H1 (cell line): Measurements from ENCODE around the gene ATP11A. TPM values are rescaled to one million over a fixed set of nuclear protein-coding genes. Genes with fewer than 3 reads are reported as not detected.

Source experiments
- CTCF ChIA-PET: fragments of 300-600 bp; sonication (Branson Sonifier 250); formaldehyde crosslinking; loops from one replicate; lab custom pipeline; 2021; ENCODE audit not compliant: partially characterized antibody; lab: Charles Lee
- POLR2A ChIA-PET: fragments of 300-600 bp; sonication (Branson Sonifier 250); formaldehyde crosslinking; loops from one replicate; lab custom pipeline; 2021; ENCODE audit warnings: inconsistent platforms; ENCODE audit not compliant: partially characterized antibody; lab: Charles Lee
- DNase-seq, 2 experiments: peaks; one replicate each; pipeline versions ENCODE4 v3.0.0 to v3.0.0-alpha.2; 2010 to 2022; ENCODE audit warnings: low spot score in 2 of 2, low read depth in 1 of 2, mixed read lengths in 1 of 2
- FAIRE-seq: peaks from 2 replicates; lab custom pipeline; 2011; peaks lifted over from hg19 to GRCh38; lab: Jason Lieb, UNC
- H2AFZ ChIP-seq: 2 replicates; pipeline ENCODE4 v1.8.1; 2012; ENCODE audit warnings: low read length, inconsistent platforms
- H2AK5ac ChIP-seq: 2 replicates; pipeline ENCODE4 v1.6.1; 2013; ENCODE audit warnings: low read depth, low read length
- H2BK120ac ChIP-seq: replicated peaks from 2 replicates; pipeline ENCODE3; 2013; ENCODE audit warnings: low read depth, low read length, inconsistent platforms
- H2BK12ac ChIP-seq: 2 replicates; pipeline ENCODE4 v1.6.1; 2013; ENCODE audit warnings: low read depth, low read length
- H2BK15ac ChIP-seq: 2 replicates; pipeline ENCODE4 v1.6.1; 2013; ENCODE audit warnings: low read length
- H2BK20ac ChIP-seq: 2 replicates; pipeline ENCODE4 v1.6.1; 2013; ENCODE audit warnings: low read length
- H2BK5ac ChIP-seq: 2 replicates; pipeline ENCODE4 v1.6.1; 2013; ENCODE audit warnings: low read depth, low read length
- H3K14ac ChIP-seq: 2 replicates; pipeline ENCODE4 v1.6.1; 2013; ENCODE audit warnings: inconsistent platforms; ENCODE audit not compliant: insufficient read length
- H3K18ac ChIP-seq: 2 replicates; pipeline ENCODE4 v1.6.1; 2013; ENCODE audit warnings: low read length; ENCODE audit errors: extremely low read depth
- H3K23ac ChIP-seq: 2 replicates; pipeline ENCODE4 v1.6.1; 2013; ENCODE audit warnings: inconsistent platforms; ENCODE audit not compliant: insufficient read length
- H3K23me2 ChIP-seq: 2 replicates; pipeline ENCODE4 v1.6.1; 2013; ENCODE audit warnings: low read depth, low read length
- H3K27ac ChIP-seq: 2 replicates; pipeline ENCODE4 v1.6.1; 2011; ENCODE audit warnings: low read depth, low read length, inconsistent platforms
- H3K27me3 ChIP-seq, 4 experiments: replicated peaks in 1 of 4; 1 replicate in 1 of 4; 2 replicates in 3 of 4; pipeline versions ENCODE4 v1.6.1 to v1.8.1; 2011 to 2013; ENCODE audit warnings: low read length in 3 of 4, mild to moderate bottlenecking in 3 of 4, inconsistent platforms in 2 of 4, mixed read lengths in 2 of 4, moderate library complexity in 1 of 4; ENCODE audit not compliant: control insufficient read depth in 3 of 4, insufficient read depth in 3 of 4; ENCODE audit errors: extremely low read depth in 1 of 4
- H3K36me3 ChIP-seq, 4 experiments: 2 replicates each; pipeline versions ENCODE4 v1.6.1 to v1.8.1; 2011 to 2013; ENCODE audit warnings: mild to moderate bottlenecking in 4 of 4, low read length in 3 of 4, moderate library complexity in 2 of 4, control low read depth in 1 of 4, inconsistent platforms in 1 of 4; ENCODE audit not compliant: insufficient read depth in 4 of 4, control insufficient read depth in 2 of 4
- H3K4ac ChIP-seq: replicated peaks from 2 replicates; pipeline ENCODE3; 2013; ENCODE audit warnings: low read length, low read depth, mixed read lengths, inconsistent platforms; ENCODE audit not compliant: insufficient read length
- H3K4me1 ChIP-seq, 4 experiments: replicated peaks in 1 of 4; 1 replicate in 1 of 4; 2 replicates in 3 of 4; pipeline versions ENCODE4 v1.6.1 to v1.8.1; 2011 to 2013; ENCODE audit warnings: low read length in 3 of 4, inconsistent platforms in 2 of 4, mixed read lengths in 1 of 4; ENCODE audit not compliant: insufficient read depth in 4 of 4, control insufficient read depth in 3 of 4
- H3K4me2 ChIP-seq, 2 experiments: 2 replicates each; pipeline versions ENCODE4 v1.6.1 to v1.8.1; 2011 to 2013; ENCODE audit warnings: low read depth in 2 of 2, low read length in 2 of 2, control low read depth in 1 of 2, inconsistent platforms in 1 of 2, mild to moderate bottlenecking in 1 of 2; ENCODE audit not compliant: insufficient read depth in 1 of 2
- H3K4me3 ChIP-seq, 4 experiments: fragments of 200-600, 300-600 bp in 1 of 4; sonication (generic), shearing (Covaris generic), sonication (Bioruptor Twin) in 1 of 4; 2 replicates each; pipeline versions ENCODE4 v1.5.1 to v1.8.1; 2011 to 2016; ENCODE audit warnings: low read length in 4 of 4, low read depth in 3 of 4, control low read depth in 2 of 4, inconsistent platforms in 2 of 4, mild to moderate bottlenecking in 2 of 4, mixed read lengths in 1 of 4, moderate library complexity in 1 of 4; ENCODE audit not compliant: insufficient read depth in 2 of 4; ENCODE audit errors: extremely low read depth in 1 of 4
- H3K56ac ChIP-seq: replicated peaks from 2 replicates; pipeline ENCODE3; 2013; ENCODE audit warnings: low read depth, mild to moderate bottlenecking, mixed read lengths, low read length, inconsistent platforms; ENCODE audit not compliant: insufficient read length
- H3K79me1 ChIP-seq: 2 replicates; pipeline ENCODE4 v1.6.1; 2013; ENCODE audit warnings: low read depth, low read length, control low read depth
- H3K79me2 ChIP-seq, 2 experiments: 2 replicates each; pipeline versions ENCODE4 v1.6.1 to v1.8.1; 2012 to 2013; ENCODE audit warnings: low read length in 2 of 2, mild to moderate bottlenecking in 2 of 2, inconsistent platforms in 1 of 2; ENCODE audit not compliant: insufficient read depth in 2 of 2, control insufficient read depth in 1 of 2
- H3K9ac ChIP-seq, 4 experiments: replicated peaks in 1 of 4; 1 replicate in 1 of 4; 2 replicates in 3 of 4; pipeline versions ENCODE4 v1.6.1 to v1.8.1; 2011 to 2013; ENCODE audit warnings: low read depth in 3 of 4, low read length in 3 of 4, control low read depth in 2 of 4, mild to moderate bottlenecking in 2 of 4, moderate library complexity in 2 of 4, inconsistent platforms in 1 of 4; ENCODE audit errors: extremely low read depth in 1 of 4
- H3K9me3 ChIP-seq, 2 experiments: 2 replicates each; pipeline versions ENCODE4 v1.6.1 to v1.8.1; 2012 to 2013; ENCODE audit warnings: mild to moderate bottlenecking in 2 of 2, moderate library complexity in 2 of 2, control low read depth in 1 of 2, inconsistent platforms in 1 of 2, low read depth in 1 of 2, low read length in 1 of 2, mixed read lengths in 1 of 2; ENCODE audit not compliant: insufficient read depth in 2 of 2
- H4K20me1 ChIP-seq, 2 experiments: replicated peaks in 1 of 2; 2 replicates each; pipeline versions ENCODE3 to v1.8.1; 2011 to 2013; ENCODE audit warnings: inconsistent platforms in 2 of 2, low read length in 2 of 2, mild to moderate bottlenecking in 1 of 2; ENCODE audit not compliant: insufficient read depth in 2 of 2, control insufficient read depth in 1 of 2
- H4K5ac ChIP-seq: 2 replicates; pipeline ENCODE4 v1.6.1; 2013; ENCODE audit warnings: low read length, low read depth, mixed read lengths, inconsistent platforms; ENCODE audit not compliant: insufficient read length
- H4K8ac ChIP-seq: 2 replicates; pipeline ENCODE4 v1.8.0; 2013; ENCODE audit warnings: mild to moderate bottlenecking, moderate library complexity, low read length, inconsistent platforms; ENCODE audit not compliant: insufficient read depth; ENCODE audit errors: extremely low read depth
- H4K91ac ChIP-seq: replicated peaks from 2 replicates; pipeline ENCODE3; 2013; ENCODE audit warnings: low read length, mixed read lengths, inconsistent platforms; ENCODE audit not compliant: insufficient read length
- ASH2L ChIP-seq: fragments of 200-600, 300-600 bp; sonication (generic); IDR thresholded peaks from one replicate; pipeline ENCODE4 v1.7.1; 2017; ENCODE audit warnings: low read length
- CBX5 ChIP-seq: fragments of 300-800, 300-1000 bp; sonication (generic); IDR thresholded peaks from 2 replicates; pipeline ENCODE4 v1.7.1; 2016; ENCODE audit warnings: antibody characterized with exemption, low read length, low read depth
- JUN ChIP-seq: IDR thresholded peaks from 2 replicates; pipeline ENCODE4 v1.6.1; 2011; ENCODE audit warnings: low read depth, mild to moderate bottlenecking, improper control_type of control experiment, low read length
- KDM1A ChIP-seq: fragments of 200-600, 300-600 bp; sonication (generic); IDR thresholded peaks from 2 replicates; pipeline ENCODE4 v1.7.1; 2016; ENCODE audit warnings: mild to moderate bottlenecking, low read length, borderline replicate concordance
- MAFK ChIP-seq: IDR thresholded peaks from 2 replicates; pipeline ENCODE4 v1.6.1; 2012; ENCODE audit warnings: low read depth, mild to moderate bottlenecking, improper control_type of control experiment, low read length
- SAP30 ChIP-seq: fragments of 300-600 bp; sonication (generic); IDR thresholded peaks from 2 replicates; pipeline ENCODE4 v1.7.1; 2012; ENCODE audit warnings: low read length, moderate library complexity, mild to moderate bottlenecking, inconsistent platforms; ENCODE audit not compliant: insufficient read depth, insufficient replicate concordance
- ZNF274 ChIP-seq: IDR thresholded peaks from 2 replicates; pipeline ENCODE4 v1.7.0; 2012; ENCODE audit warnings: low read length, borderline replicate concordance; ENCODE audit errors: extremely low read depth
- WGBS, 2 experiments: shearing (Covaris generic) in 1 of 2; methylation state at CpG; one replicate each; pipeline versions ENCODE4 v1.1.6 to v1.1.7; 2013 to 2015; ENCODE audit warnings: low lambda C conversion rate in 2 of 2, mixed read lengths in 2 of 2, inconsistent platforms in 1 of 2, low coverage in 1 of 2, missing lambda C conversion rate in 1 of 2; ENCODE audit not compliant: insufficient replicate concordance in 2 of 2, insufficient coverage in 1 of 2, insufficient read length in 1 of 2; ENCODE audit errors: extremely low coverage in 1 of 2, missing lambda C conversion rate in 1 of 2; 5-methylcytosine and 5-hydroxymethylcytosine counted together
- polyA plus RNA-seq, 7 experiments: library from polyadenylated mRNA; depleted of rRNA in 3 of 7; stranded (reverse) in 5 of 7; unstranded in 2 of 7; fragments of >200 nt in 5 of 7; fragments of 200-250 nt in 2 of 7; gene quantifications; 1 replicate in 5 of 7; 2 replicates in 1 of 7; 4 replicates in 1 of 7; pipeline versions ENCODE4 v1.2.1 to v1.2.3, GENCODE V29; 2011 to 2013; ENCODE audit warnings: missing spikeins in 2 of 7, mixed read lengths in 2 of 7
- total RNA-seq: library from RNA; stranded (reverse); fragmentation: NEBNext Ultra II Directional; extraction: Animal tissue kit (Norgen Biotek cat#: 25700); gene quantifications from 2 replicates; pipeline ENCODE4 v1.2.1, GENCODE V29; 2021

Gene ATP11A
- total and polyA plus RNA-seq, 2 of the 8 experiments (the other 6 are each of a cell fraction or from before 2014, with no cell fraction given): 28.8 to 72.9 TPM

- POLR2A ChIA-PET: interaction anchor here (1.4 kb wide), 1 partner anchor 12 kb away, joined by 4 read pairs; no protein-coding TSS in a partner anchor
- no peak overlapping the region for H4K91ac ChIP-seq
- H4K20me1 ChIP-seq: peaks cover 5 to 6% of the 10 kb centered on the region in 2 experiments
- peaks cover 0 to 20% (median 9%) of the 10 kb centered on the region in 4 experiments; a peak in 6 of 7 replicates for H3K4me1 ChIP-seq
- H3K9me3 ChIP-seq: no peaks in the 10 kb centered on the region
- no peaks in the 10 kb centered on the region for H3K23me2 ChIP-seq
- no peaks in the 10 kb centered on the region for H3K27me3 ChIP-seq
- H3K4me2 ChIP-seq: no peak overlapping the region
- H2BK15ac ChIP-seq: peak overlapping the region; percentile 46; the same call in 1 of the 2 replicates
- CTCF ChIA-PET: interaction anchor here (1.0 kb wide), 2 partner anchors 12 to 17 kb away, joined by 3 to 4 read pairs; no protein-coding TSS in a partner anchor
- no peak overlapping the region for H3K18ac ChIP-seq
- TF ChIP-seq KDM1A (no peak), MAFK (no peak), ASH2L (no peak), CBX5 (no peak), ZNF274 (no peak), SAP30 (no peak), JUN (no peak)
- H3K79me1 ChIP-seq: peaks cover 11% of the 10 kb centered on the region
- H3K14ac ChIP-seq: no peak overlapping the region
- H3K23ac ChIP-seq: no peak overlapping the region
- no peak overlapping the region for H2AK5ac ChIP-seq
- H3K79me2 ChIP-seq: peaks cover 0 to 70% of the 10 kb centered on the region in 2 experiments; a peak in 2 of 4 replicates
- H2BK20ac ChIP-seq: no peak overlapping the region
- H3K4me3 ChIP-seq: no peak overlapping the region
- H2BK120ac ChIP-seq: no peak overlapping the region
- H2BK12ac ChIP-seq: no peak overlapping the region
- H4K5ac ChIP-seq: no peak overlapping the region
- H2AFZ ChIP-seq: no peak overlapping the region
- H3K27ac ChIP-seq: no peak overlapping the region
- no peak overlapping the region for H3K9ac ChIP-seq
- H2BK5ac ChIP-seq: 0 out of 2 replicates have a peak overlapping the region, but pooled peaks have one; percentile 39
- H3K56ac ChIP-seq: no peak overlapping the region
- 92% methylated on average over 7 of the region's 7 CpGs; no CpG with 5 or more reads in 1 of the 2 experiments for WGBS, 2 experiments
- no peak overlapping the region for H4K8ac ChIP-seq
- FAIRE-seq (no peak), DNase-seq (no peak)
- no peaks in the 10 kb centered on the region for H3K36me3 ChIP-seq
- no peak overlapping the region for H3K4ac ChIP-seq
Measured at GRCh38 chr13:112774448-112774792, 84.6 kb downstream of the ATP11A start.
